GM18519 (cell line): Measurements from ENCODE around the gene TBCD.

Source experiments
- ATAC-seq: cut with Tn5 transposase; IDR thresholded peaks from one replicate; pipeline ENCODE4 v1.9.1; 2021; ENCODE audit warnings: mild to moderate bottlenecking, moderate library complexity; ENCODE audit not compliant: unreplicated experiment, low FRiP score

TBCD gene

GRCh38 chr17:82848022-82848592 lies 96.2 kb downstream of the TBCD start:
- no peak for ATAC-seq

- ATAC-seq = no peak
These were observed 97.4 kb downstream of the TBCD start for GRCh38 chr17:82849076-82849945.

GRCh38 chr17:82851381-82851780 lies 99.5 kb downstream of the TBCD start:
- ATAC-seq = no peak

- no peak for ATAC-seq
These were observed 102.4 kb downstream of the TBCD start for GRCh38 chr17:82854226-82854625.

- no peak for ATAC-seq
These were observed 104.5 kb downstream of the TBCD start for GRCh38 chr17:82856361-82856760.

GRCh38 chr17:82858376-82859126 lies 106.7 kb downstream of the TBCD start:
- ATAC-seq = no peak

- no peak for ATAC-seq
These were observed 107.9 kb downstream of the TBCD start for GRCh38 chr17:82859431-82860403.

GRCh38 chr17:82860606-82861392 lies 108.9 kb downstream of the TBCD start:
- no peak for ATAC-seq

GRCh38 chr17:82861393-82861775 lies 109.5 kb downstream of the TBCD start:
- ATAC-seq = no peak

- ATAC-seq = no peak
These were observed 110.3 kb downstream of the TBCD start for GRCh38 chr17:82862191-82862590.

- ATAC-seq = no peak
These were observed 111.0 kb downstream of the TBCD start for GRCh38 chr17:82862737-82863382.

GRCh38 chr17:82863383-82863940 lies 111.6 kb downstream of the TBCD start:
- no peak for ATAC-seq

GRCh38 chr17:82863941-82864712 lies 112.3 kb downstream of the TBCD start:
- ATAC-seq = no peak

- ATAC-seq = no peak
These were observed 112.9 kb downstream of the TBCD start for GRCh38 chr17:82864713-82865248.

GRCh38 chr17:82865274-82865673 lies 113.4 kb downstream of the TBCD start:
- ATAC-seq = no peak

- ATAC-seq = no peak
These were observed 114.0 kb downstream of the TBCD start for GRCh38 chr17:82865774-82866395.

GRCh38 chr17:82866590-82867191 lies 114.8 kb downstream of the TBCD start:
- ATAC-seq = no peak
